Stimulated activated CD4-positive, alpha-beta T cell treated with anti-CD3 and anti-CD28 coated beads, Interleukin-2, amount 100 ng/mL, for 24 hours (primary cell): Measurements from ENCODE around the gene ZNF397.

ENCODE experiments used
- DNase-seq, 2 donors: peaks; one replicate each; pipeline ENCODE4 v3.0.0-alpha.2; 2020

Gene ZNF397

DNA sequence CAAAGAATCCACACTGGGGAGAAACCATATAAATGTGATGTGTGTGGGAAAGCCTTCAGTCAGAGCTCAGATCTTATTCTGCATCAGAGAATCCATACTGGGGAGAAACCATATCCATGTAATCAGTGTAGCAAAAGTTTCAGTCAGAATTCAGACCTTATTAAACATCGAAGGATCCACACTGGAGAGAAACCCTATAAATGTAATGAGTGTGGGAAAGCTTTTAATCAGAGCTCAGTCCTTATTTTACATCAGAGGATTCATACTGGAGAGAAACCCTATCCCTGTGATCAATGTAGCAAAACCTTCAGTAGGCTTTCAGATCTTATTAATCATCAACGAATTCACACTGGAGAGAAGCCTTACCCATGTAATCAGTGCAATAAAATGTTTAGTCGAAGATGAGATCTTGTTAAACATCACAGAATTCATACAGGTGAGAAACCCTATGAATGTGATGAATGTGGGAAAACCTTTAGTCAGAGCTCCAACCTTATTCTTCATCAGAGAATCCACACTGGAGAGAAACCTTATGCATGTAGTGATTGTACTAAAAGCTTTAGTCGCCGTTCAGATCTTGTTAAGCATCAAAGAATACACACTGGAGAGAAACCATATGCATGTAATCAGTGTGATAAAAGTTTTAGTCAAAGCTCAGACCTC is 65.9 kb downstream of the ZNF397 start:
- DNase-seq = no peak
